ENCODE results near the gene DUOXA1.
"Not testable (repeated sequence)": the region's sequence is repeated elsewhere in the genome, so short reads cannot be mapped to it uniquely, and the experiment has no call there.

The DUOXA1 gene

GRCh38 chr15:45107941-45108630 is 21.6 kb downstream of the DUOXA1 start:
- TF ChIP-seq CTCF (IDR thresholded peaks at IDR 0.05; ENCODE audit: low read depth, low read length, missing control alignments): no peak
- no peak for DNase-seq (ENCODE audit: extremely low read depth, low read depth)
- no peak overlapping the region for H3K4me3 ChIP-seq (replicated peaks; ENCODE audit: low read depth, low read length)

DNA sequence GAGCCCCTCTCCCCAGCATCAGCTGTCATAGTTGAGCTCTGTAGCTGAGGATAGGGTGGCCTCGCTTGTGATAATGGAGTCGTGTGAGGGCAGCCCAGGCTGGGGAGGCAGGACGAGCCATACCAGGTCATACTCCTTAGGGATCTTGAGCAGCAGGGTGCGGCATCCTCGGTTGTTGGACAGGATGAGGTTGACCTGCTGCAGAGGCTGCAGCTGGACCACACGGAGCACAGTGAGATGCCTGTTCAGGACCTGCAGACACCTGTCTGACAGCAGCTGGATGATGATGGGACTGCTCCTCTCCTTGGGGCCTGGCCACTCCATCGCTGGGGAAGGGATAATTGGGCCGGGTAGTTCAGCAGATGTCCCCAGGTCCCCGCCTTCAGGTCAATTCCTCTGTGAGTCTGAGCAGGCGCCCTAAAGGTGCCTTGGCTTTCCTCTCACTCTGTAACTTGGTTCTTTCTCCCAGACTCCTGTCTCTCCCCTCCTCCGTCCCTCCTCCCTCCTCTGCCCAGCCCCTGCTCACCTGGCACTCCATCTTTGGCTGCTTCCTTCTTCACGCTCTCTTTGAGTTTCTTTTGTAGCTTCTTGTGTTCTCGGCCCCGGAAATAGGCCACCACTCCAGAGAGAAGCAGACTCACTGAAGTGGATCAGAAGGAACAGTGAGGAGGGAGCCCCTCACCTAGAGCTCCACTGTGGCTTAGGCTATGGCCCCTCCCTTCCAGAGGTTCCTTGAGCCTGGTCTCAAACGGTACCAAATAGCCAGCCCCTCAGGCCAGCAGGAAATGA is 23.5 kb downstream of the DUOXA1 start:
- TF ChIP-seq CTCF (IDR thresholded peaks at IDR 0.05; ENCODE audit: low read depth, low read length, missing control alignments): no peak
- DNase-seq (ENCODE audit: extremely low read depth, low read depth): no peak
- no peak overlapping the region for H3K4me3 ChIP-seq (replicated peaks; ENCODE audit: low read depth, low read length)

DNA sequence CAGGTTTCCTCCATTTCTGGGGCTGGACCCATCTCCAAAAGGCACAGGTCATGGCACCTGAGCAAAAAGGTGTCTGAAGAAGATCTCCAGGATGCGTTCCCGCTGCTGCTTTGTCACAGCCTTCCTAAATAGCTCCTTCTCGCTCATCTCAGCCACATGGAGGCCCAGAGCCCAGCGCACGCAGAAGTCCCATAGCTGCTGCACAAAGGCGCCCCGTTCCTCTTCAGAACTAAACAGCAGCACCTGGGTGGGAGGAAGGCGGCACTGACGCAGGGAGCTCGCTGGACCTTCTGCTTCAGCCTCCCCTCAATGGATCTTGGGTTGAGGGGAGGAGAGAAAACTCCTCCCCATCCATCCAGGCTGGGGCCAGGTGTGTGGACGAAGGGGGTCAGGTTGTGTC is 24.1 kb downstream of the DUOXA1 start:
- no peak overlapping the region for H3K4me3 ChIP-seq (replicated peaks; ENCODE audit: low read depth, low read length)
- no peak for DNase-seq (ENCODE audit: extremely low read depth, low read depth)
- TF ChIP-seq CTCF (IDR thresholded peaks at IDR 0.05; ENCODE audit: low read depth, low read length, missing control alignments): no peak

DNA sequence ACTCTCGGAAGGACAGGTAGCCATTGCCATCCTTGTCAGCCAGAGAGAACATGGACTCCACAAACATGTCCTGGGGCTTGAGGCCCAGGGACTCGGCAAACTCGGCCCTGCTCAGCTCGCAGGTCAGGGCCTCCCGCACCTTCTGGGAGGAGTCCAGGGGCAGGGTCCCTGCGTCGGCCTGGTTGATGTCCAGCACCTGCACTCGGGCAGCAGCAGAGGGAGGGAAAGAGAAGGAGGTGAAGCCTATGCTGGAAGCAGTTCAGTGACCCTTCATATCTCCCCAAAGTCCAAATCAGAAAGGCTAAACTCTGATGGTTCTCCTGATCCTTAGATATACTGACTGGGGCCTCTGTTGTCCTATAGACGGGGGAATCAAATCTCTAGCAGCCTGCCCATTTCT is 25.5 kb downstream of the DUOXA1 start:
- DNase-seq (ENCODE audit: extremely low read depth, low read depth); H3K4me3 ChIP-seq (replicated peaks; ENCODE audit: low read depth, low read length): not testable (repeated sequence)

DNA sequence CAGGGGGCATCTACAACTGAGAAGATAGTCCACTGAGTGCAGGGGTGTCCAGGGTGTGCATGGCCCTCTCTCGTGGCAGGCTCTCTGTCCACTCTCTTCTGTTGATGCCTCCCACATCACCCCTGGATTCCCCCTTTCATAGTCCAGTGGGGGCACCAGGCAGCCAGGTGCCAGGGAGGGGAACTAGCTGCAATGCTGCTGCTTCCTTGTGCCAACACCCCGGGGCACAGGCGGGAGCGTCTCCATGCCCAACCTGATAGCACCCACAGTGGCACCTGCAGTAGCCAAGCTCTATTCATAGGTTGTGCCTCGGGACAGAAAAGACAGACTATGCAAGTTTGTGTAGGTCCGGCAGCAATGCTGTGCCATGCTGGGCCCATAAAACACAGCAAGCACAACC is 27.5 kb downstream of the DUOXA1 start:
- no peak overlapping the region for H3K4me3 ChIP-seq (replicated peaks; ENCODE audit: low read depth, low read length)
- TF ChIP-seq CTCF (IDR thresholded peaks at IDR 0.05; ENCODE audit: low read depth, low read length, missing control alignments): no peak
- no peak for DNase-seq (ENCODE audit: extremely low read depth, low read depth)

DNA sequence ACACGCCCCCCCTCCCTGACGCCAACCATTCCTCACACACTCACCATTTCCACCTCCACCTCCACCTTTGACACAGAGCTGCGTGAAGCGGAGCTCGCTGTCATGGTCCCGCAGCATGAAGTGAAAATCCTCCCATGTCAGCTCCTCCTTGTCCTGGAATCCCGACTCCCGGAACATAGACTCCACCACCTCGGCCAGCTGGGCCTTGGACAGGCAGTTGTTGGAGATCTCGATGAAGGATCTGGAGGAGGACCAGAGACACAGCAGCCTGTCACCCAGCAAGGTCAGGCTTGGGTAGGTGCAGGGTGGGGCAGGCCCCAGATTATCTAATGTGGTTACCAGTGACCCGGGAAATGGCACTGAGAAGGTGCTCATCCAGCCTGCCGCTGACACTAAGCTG is 27.9 kb downstream of the DUOXA1 start:
- H3K4me3 ChIP-seq (replicated peaks; ENCODE audit: low read depth, low read length): no peak overlapping the region
- TF ChIP-seq CTCF (IDR thresholded peaks at IDR 0.05; ENCODE audit: low read depth, low read length, missing control alignments): no peak
- DNase-seq (ENCODE audit: extremely low read depth, low read depth): no peak

- DNase-seq (ENCODE audit: extremely low read depth, low read depth): no peak
- no peak for TF ChIP-seq CTCF (IDR thresholded peaks at IDR 0.05; ENCODE audit: low read depth, low read length, missing control alignments)
- H3K4me3 ChIP-seq (replicated peaks; ENCODE audit: low read depth, low read length): no peak overlapping the region
These were observed 28.6 kb downstream of the DUOXA1 start for GRCh38 chr15:45100884-45101625.

Measured in HFF-Myc (cell line).